HCT116 (cell line): ENCODE data around the gene ALX4. TPM values are rescaled to one million over a fixed set of nuclear protein-coding genes. Genes with fewer than 3 reads are reported as not detected.

Experiments
- ATAC-seq: fragments of 200-7000 bp; cut with Tn5 transposase; 2 replicates; pipeline ENCODE4 v1.9.1; 2020; ENCODE audit warnings: mild to moderate bottlenecking, moderate library complexity
- BruUV-seq: library from RNA; stranded (reverse); fragments of 400-500 nt; replicated peaks from 2 replicates; lab custom pipeline; 2021; lab: Mats Ljungman, UMichigan
- CTCF ChIA-PET: fragments of 300-600 bp; sonication (Branson Sonifier 250); formaldehyde crosslinking; loops from one replicate; lab custom pipeline; 2021; ENCODE audit warnings: antibody characterized with exemption; lab: Charles Lee
- POLR2A ChIA-PET: fragments of 300-600, 350-600 bp; sonication (Branson Sonifier 250); formaldehyde crosslinking; loops from one replicate; lab custom pipeline; 2021; ENCODE audit warnings: antibody characterized with exemption; lab: Charles Lee
- RAD21 ChIA-PET, 2 experiments: fragments of 300-600 bp; sonication (Branson Sonifier 250); formaldehyde crosslinking; loops; one replicate each; lab custom pipeline; 2023; ENCODE audit warnings: low total read pairs in 2 of 2; ENCODE audit not compliant: uncharacterized antibody in 2 of 2, unreplicated experiment in 2 of 2, low non-redundant PET in 1 of 2; lab: Charles Lee
- DNase-seq: peaks from one replicate; pipeline ENCODE4 v3.0.0-alpha.2; 2010; ENCODE audit warnings: low read depth, low spot score
- H2AFZ ChIP-seq: fragments of 200-600 bp; shearing (Covaris generic), sonication (generic); 2 replicates; pipeline ENCODE4 v1.6.1; 2017; ENCODE audit warnings: low read depth, mixed run types, mixed read lengths, antibody characterized with exemption, low read length; ENCODE audit not compliant: poor library complexity, severe bottlenecking
- H3K27ac ChIP-seq: 2 replicates; pipeline ENCODE4 v1.5.1; 2012; ENCODE audit warnings: low read depth, low read length
- H3K27me3 ChIP-seq: fragments of 200-600 bp; sonication (generic); 2 replicates; pipeline ENCODE4 v1.6.1; 2016; ENCODE audit warnings: mixed run types, low read length, mixed read lengths; ENCODE audit not compliant: insufficient read depth
- H3K36me3 ChIP-seq, 2 experiments: fragments of 200-500 bp in 1 of 2; fragments of 200-600 bp in 1 of 2; sonication (Bioruptor generic) in 1 of 2; sonication (generic) in 1 of 2; 2 replicates each; pipeline versions ENCODE4 v1.5.1 to v1.6.1; 2014 to 2016; ENCODE audit warnings: low read length in 2 of 2, inconsistent platforms in 1 of 2, mixed read lengths in 1 of 2, mixed run types in 1 of 2; ENCODE audit not compliant: insufficient read depth in 2 of 2, control insufficient read depth in 1 of 2
- H3K4me1 ChIP-seq, 2 experiments: fragments of 200-600 bp in 1 of 2; sonication (generic) in 1 of 2; 2 replicates each; pipeline versions ENCODE4 v1.5.1 to v1.6.1; 2012 to 2017; ENCODE audit warnings: low read length in 2 of 2, inconsistent platforms in 1 of 2, mild to moderate bottlenecking in 1 of 2, mixed read lengths in 1 of 2, mixed run types in 1 of 2, moderate library complexity in 1 of 2; ENCODE audit not compliant: insufficient read depth in 2 of 2, control insufficient read depth in 1 of 2
- H3K4me2 ChIP-seq: fragments of 200-600 bp; sonication (generic); 2 replicates; pipeline ENCODE4 v1.6.1; 2017; ENCODE audit warnings: mixed run types, low read length, mixed read lengths
- H3K4me3 ChIP-seq, 2 experiments: fragments of 200-600 bp in 1 of 2; sonication (generic) in 1 of 2; replicated peaks in 1 of 2; 2 replicates each; pipeline ENCODE4 v1.5.1; 2011 to 2016; ENCODE audit warnings: low read length in 2 of 2, control low read depth in 1 of 2, low read depth in 1 of 2, mild to moderate bottlenecking in 1 of 2, mixed read lengths in 1 of 2, mixed run types in 1 of 2
- H3K79me2 ChIP-seq: fragments of 200-600 bp; sonication (generic); 2 replicates; pipeline ENCODE4 v1.6.1; 2017; ENCODE audit warnings: mild to moderate bottlenecking, mixed run types, low read length, moderate library complexity, mixed read lengths; ENCODE audit not compliant: insufficient read depth
- H3K9ac ChIP-seq: fragments of 200-600 bp; sonication (generic); 2 replicates; pipeline ENCODE4 v1.6.1; 2016; ENCODE audit warnings: low read length, mixed read lengths
- H3K9me2 ChIP-seq: fragments of 200-600 bp; sonication (generic), shearing (Covaris generic); 2 replicates; pipeline ENCODE4 v1.6.1; 2017; ENCODE audit warnings: mixed run types, mild to moderate bottlenecking, moderate library complexity; ENCODE audit not compliant: insufficient read depth
- H3K9me3 ChIP-seq, 2 experiments: fragments of 200-500 bp in 1 of 2; fragments of 200-600 bp in 1 of 2; sonication (Bioruptor generic) in 1 of 2; sonication (generic) in 1 of 2; 2 replicates each; pipeline ENCODE4 v1.6.1; 2014 to 2017; ENCODE audit warnings: low read length in 2 of 2, mixed read lengths in 2 of 2, inconsistent platforms in 1 of 2, low read depth in 1 of 2, mild to moderate bottlenecking in 1 of 2, mixed run types in 1 of 2, moderate library complexity in 1 of 2; ENCODE audit not compliant: control insufficient read depth in 1 of 2, insufficient read depth in 1 of 2
- H4K20me1 ChIP-seq: fragments of 200-600 bp; sonication (generic), shearing (Covaris generic); 2 replicates; pipeline ENCODE4 v1.6.1; 2017; ENCODE audit warnings: mixed run types, mild to moderate bottlenecking, moderate library complexity; ENCODE audit not compliant: insufficient read depth
- CBX3 ChIP-seq: IDR thresholded peaks from 2 replicates; pipeline ENCODE4 v1.6.1; 2012; ENCODE audit warnings: low read depth
- EZH2phosphoT487 ChIP-seq: fragments of 200-600 bp; IDR thresholded peaks from 2 replicates; pipeline ENCODE4 v1.6.1; 2018; ENCODE audit warnings: antibody characterized with exemption, borderline replicate concordance
- JUND ChIP-seq: IDR thresholded peaks from 2 replicates; pipeline ENCODE4 v1.6.1; 2012
- POLR2A ChIP-seq: IDR thresholded peaks from 2 replicates; pipeline ENCODE4 v1.7.0; 2011; ENCODE audit warnings: borderline replicate concordance; ENCODE audit not compliant: insufficient read depth, insufficient read length; ENCODE audit errors: extremely low read depth
- POLR2AphosphoS5 ChIP-seq: IDR thresholded peaks from 2 replicates; pipeline ENCODE4 v1.6.1; 2011; ENCODE audit warnings: mild to moderate bottlenecking, low read depth, low read length, moderate library complexity
- SP1 ChIP-seq: IDR thresholded peaks from 2 replicates; pipeline ENCODE4 v1.6.1; 2012; ENCODE audit warnings: low read depth
- ZNF274 ChIP-seq: fragments of 200-500 bp; sonication (Bioruptor generic); IDR thresholded peaks from 2 replicates; pipeline ENCODE4 v1.6.1; 2014; ENCODE audit warnings: mild to moderate bottlenecking, low read depth, low read length, inconsistent platforms
- intact Hi-C: fragments of 100-400 bp; cut with micrococcal nuclease; formaldehyde crosslinking; loops from 2 replicates; pipeline ENCODE4 v1.10.0; 2022
- total RNA-seq: library from RNA; stranded (reverse); gene quantifications from one replicate; pipeline ENCODE4 v1.2.1, GENCODE V29; 2021; ENCODE audit not compliant: unreplicated experiment
- TF ChIP-seq, protein P1 (sequence below): IDR thresholded peaks from 2 replicates; pipeline ENCODE4 v1.6.1; 2012
- TF ChIP-seq, protein P2 (sequence below): IDR thresholded peaks from 2 replicates; pipeline ENCODE4 v1.6.1; 2011; ENCODE audit warnings: mild to moderate bottlenecking, low read length, moderate library complexity; ENCODE audit not compliant: insufficient replicate concordance; ENCODE audit errors: extremely low read depth
- TF ChIP-seq, protein P3 (sequence below), 3 experiments: fragments of 200-600 bp in 1 of 3; sonication (generic) in 1 of 3; IDR thresholded peaks in 2 of 3; conservative IDR thresholded peaks in 1 of 3; 2 replicates each; pipeline ENCODE4 v1.5.1; 2012 to 2017; ENCODE audit warnings: low read depth in 2 of 3, low read length in 2 of 3, antibody characterized with exemption in 1 of 3, borderline replicate concordance in 1 of 3, control low read depth in 1 of 3, mild to moderate bottlenecking in 1 of 3, mixed read lengths in 1 of 3, mixed run types in 1 of 3, moderate library complexity in 1 of 3; ENCODE audit not compliant: insufficient read depth in 1 of 3
- TF ChIP-seq, protein P4 (sequence below): IDR thresholded peaks from 2 replicates; pipeline ENCODE4 v1.6.1; 2012

The ALX4 gene
- total RNA-seq, 1 experiment from 2014 or later = not detected

DNA sequence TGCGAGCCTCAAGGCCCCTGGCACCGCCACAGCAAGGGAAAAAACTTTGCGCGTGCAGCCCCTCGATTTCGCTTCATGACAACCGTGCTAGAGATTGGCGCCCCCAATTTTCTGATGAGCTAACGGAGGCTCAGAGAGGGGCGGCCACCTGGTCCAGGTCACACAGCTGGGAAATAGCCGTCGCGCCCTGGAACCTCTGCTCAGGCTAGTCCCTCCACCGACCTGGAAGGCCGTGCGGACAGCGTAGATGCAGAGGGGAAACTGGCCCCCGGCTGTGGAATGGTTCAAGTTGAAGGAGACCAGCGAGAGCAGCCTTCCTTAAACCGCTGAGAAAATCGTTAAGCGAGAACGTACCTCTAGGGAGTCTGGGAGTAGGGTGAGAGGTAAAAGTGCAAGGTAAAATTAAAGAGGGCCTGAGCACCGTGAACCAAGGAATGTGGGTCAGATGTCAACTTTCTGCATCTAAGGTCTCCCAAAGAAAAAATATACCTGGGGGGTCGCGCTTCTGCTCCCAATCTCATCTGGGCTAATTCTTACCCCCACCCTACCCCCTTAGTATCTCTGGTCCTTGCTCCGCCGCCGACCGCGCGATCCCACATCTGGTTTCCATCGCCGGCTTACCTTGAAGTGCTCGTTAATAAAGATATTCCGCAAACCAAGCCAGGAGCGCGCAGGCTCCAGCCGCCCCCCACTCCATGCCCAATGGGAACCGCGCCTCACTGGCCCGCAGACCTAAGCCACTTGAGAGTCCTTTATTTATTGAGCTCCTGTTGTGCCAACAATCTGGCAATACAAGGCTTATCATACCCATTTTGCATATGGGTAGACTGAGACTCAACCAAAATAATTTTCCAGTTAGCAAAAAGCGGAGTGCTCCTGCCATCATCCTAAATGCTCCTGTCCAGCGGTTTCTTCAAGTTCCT is 1.7 kb upstream of the ALX4 start:
- Histone ChIP-seq H3K4me2 (no peak overlapping the region), H3K9me3 (no peaks in the 10 kb centered on the region), H3K27me3 (peaks cover 19% of the 10 kb centered on the region; the same call in 1 of the 2 replicates), H3K36me3 (no peaks in the 10 kb centered on the region), H3K9ac (no peak overlapping the region), H3K9me2 (no peaks in the 10 kb centered on the region), H4K20me1 (no peaks in the 10 kb centered on the region), H3K4me1 (no peaks in the 10 kb centered on the region), H3K4me3 (no peak overlapping the region), H3K79me2 (no peaks in the 10 kb centered on the region), H3K27ac (no peak overlapping the region), H2AFZ (no peak overlapping the region)
- no TSS peak for BruUV-seq
- ATAC-seq (no peak), DNase-seq (no peak)
- RAD21 ChIA-PET = no interaction called here
- no peak for TF ChIP-seq JUND
- TF ChIP-seq, protein P1, sequence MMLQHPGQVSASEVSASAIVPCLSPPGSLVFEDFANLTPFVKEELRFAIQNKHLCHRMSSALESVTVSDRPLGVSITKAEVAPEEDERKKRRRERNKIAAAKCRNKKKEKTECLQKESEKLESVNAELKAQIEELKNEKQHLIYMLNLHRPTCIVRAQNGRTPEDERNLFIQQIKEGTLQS = no peak
- TF ChIP-seq, protein P2, sequence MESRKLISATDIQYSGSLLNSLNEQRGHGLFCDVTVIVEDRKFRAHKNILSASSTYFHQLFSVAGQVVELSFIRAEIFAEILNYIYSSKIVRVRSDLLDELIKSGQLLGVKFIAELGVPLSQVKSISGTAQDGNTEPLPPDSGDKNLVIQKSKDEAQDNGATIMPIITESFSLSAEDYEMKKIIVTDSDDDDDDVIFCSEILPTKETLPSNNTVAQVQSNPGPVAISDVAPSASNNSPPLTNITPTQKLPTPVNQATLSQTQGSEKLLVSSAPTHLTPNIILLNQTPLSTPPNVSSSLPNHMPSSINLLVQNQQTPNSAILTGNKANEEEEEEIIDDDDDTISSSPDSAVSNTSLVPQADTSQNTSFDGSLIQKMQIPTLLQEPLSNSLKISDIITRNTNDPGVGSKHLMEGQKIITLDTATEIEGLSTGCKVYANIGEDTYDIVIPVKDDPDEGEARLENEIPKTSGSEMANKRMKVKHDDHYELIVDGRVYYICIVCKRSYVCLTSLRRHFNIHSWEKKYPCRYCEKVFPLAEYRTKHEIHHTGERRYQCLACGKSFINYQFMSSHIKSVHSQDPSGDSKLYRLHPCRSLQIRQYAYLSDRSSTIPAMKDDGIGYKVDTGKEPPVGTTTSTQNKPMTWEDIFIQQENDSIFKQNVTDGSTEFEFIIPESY = no peak
- no peak for TF ChIP-seq EZH2phosphoT487
- no peak for TF ChIP-seq POLR2AphosphoS5
- no peak for TF ChIP-seq SP1
- TF ChIP-seq ZNF274 = no peak
- TF ChIP-seq POLR2A = no peak
- TF ChIP-seq, protein P3, sequence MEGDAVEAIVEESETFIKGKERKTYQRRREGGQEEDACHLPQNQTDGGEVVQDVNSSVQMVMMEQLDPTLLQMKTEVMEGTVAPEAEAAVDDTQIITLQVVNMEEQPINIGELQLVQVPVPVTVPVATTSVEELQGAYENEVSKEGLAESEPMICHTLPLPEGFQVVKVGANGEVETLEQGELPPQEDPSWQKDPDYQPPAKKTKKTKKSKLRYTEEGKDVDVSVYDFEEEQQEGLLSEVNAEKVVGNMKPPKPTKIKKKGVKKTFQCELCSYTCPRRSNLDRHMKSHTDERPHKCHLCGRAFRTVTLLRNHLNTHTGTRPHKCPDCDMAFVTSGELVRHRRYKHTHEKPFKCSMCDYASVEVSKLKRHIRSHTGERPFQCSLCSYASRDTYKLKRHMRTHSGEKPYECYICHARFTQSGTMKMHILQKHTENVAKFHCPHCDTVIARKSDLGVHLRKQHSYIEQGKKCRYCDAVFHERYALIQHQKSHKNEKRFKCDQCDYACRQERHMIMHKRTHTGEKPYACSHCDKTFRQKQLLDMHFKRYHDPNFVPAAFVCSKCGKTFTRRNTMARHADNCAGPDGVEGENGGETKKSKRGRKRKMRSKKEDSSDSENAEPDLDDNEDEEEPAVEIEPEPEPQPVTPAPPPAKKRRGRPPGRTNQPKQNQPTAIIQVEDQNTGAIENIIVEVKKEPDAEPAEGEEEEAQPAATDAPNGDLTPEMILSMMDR (IDR thresholded peaks at IDR 0.05 in 2 of 3, conservative IDR thresholded peaks at IDR 0.05 in 1 of 3; ENCODE audit: borderline replicate concordance in 1 of 3, insufficient read depth in 1 of 3, low read depth in 2 of 3, low read length in 2 of 3) = no peak
- TF ChIP-seq, protein P4, sequence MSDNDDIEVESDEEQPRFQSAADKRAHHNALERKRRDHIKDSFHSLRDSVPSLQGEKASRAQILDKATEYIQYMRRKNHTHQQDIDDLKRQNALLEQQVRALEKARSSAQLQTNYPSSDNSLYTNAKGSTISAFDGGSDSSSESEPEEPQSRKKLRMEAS = no peak
- no peak for TF ChIP-seq CBX3
- intact Hi-C loops = no loop called here
- POLR2A ChIA-PET = no interaction called here
- CTCF ChIA-PET = no interaction called here
